Spinal cord (tissue), 10 donors: ENCODE data around the gene TYROBP. TPM values are rescaled to one million over a fixed set of nuclear protein-coding genes. Genes with fewer than 3 reads are reported as not detected.

Source experiments
- DNase-seq, 6 donors: peaks; one replicate each; pipeline versions ENCODE4 v3.0.0 to v3.0.0-alpha.2; 2013 to 2015; ENCODE audit warnings: low spot score in 6 of 6, low read depth in 4 of 6
- H3K27ac ChIP-seq: one replicate; pipeline ENCODE4 v1.5.1; 2013; ENCODE audit warnings: low read depth, low read length, control low read depth
- H3K27me3 ChIP-seq: one replicate; pipeline ENCODE4 v1.6.1; 2013; ENCODE audit warnings: low read length; ENCODE audit not compliant: control insufficient read depth, insufficient read depth
- H3K36me3 ChIP-seq: one replicate; pipeline ENCODE4 v1.6.1; 2013; ENCODE audit warnings: low read length; ENCODE audit not compliant: control insufficient read depth, insufficient read depth
- H3K4me1 ChIP-seq: one replicate; pipeline ENCODE4 v1.6.1; 2013; ENCODE audit warnings: low read length; ENCODE audit not compliant: control insufficient read depth, insufficient read depth
- H3K4me3 ChIP-seq: one replicate; pipeline ENCODE4 v1.5.1; 2013; ENCODE audit warnings: low read depth, low read length, control low read depth
- H3K9me3 ChIP-seq: one replicate; pipeline ENCODE4 v1.6.1; 2013; ENCODE audit warnings: low read length; ENCODE audit not compliant: control insufficient read depth, insufficient read depth
- WGBS: methylation state at CpG from one replicate; pipeline ENCODE4 v1.1.5; 2013; ENCODE audit warnings: missing lambda C conversion rate; ENCODE audit not compliant: insufficient coverage; 5-methylcytosine and 5-hydroxymethylcytosine counted together
- polyA plus RNA-seq, 2 donors: library from polyadenylated mRNA; unstranded; fragments of 120-200 nt; gene quantifications; one replicate each; pipeline ENCODE4 v1.2.1, GENCODE V29; 2013; ENCODE audit not compliant: insufficient read length in 2 of 2
- small RNA-seq: library from RNA; depleted of rRNA; stranded (forward); fragments of <200 nt; gene quantifications from one replicate; pipeline ENCODE3, GENCODE V24; 2014; ENCODE audit warnings: low replicate concordance
- total RNA-seq, 2 donors: library from RNA; depleted of rRNA in 1 of 2; stranded (reverse); fragments of 120-200 nt in 1 of 2; fragments of >200 nt in 1 of 2; gene quantifications; one replicate each; pipeline versions ENCODE4 v1.2.3 to v1.2.4, GENCODE V29; 2013 to 2014
- donor health status: healthy.

The TYROBP gene
- total and polyA plus RNA-seq, 4 donors = 14.1 to 34.1 (median 29.1) TPM

DNA sequence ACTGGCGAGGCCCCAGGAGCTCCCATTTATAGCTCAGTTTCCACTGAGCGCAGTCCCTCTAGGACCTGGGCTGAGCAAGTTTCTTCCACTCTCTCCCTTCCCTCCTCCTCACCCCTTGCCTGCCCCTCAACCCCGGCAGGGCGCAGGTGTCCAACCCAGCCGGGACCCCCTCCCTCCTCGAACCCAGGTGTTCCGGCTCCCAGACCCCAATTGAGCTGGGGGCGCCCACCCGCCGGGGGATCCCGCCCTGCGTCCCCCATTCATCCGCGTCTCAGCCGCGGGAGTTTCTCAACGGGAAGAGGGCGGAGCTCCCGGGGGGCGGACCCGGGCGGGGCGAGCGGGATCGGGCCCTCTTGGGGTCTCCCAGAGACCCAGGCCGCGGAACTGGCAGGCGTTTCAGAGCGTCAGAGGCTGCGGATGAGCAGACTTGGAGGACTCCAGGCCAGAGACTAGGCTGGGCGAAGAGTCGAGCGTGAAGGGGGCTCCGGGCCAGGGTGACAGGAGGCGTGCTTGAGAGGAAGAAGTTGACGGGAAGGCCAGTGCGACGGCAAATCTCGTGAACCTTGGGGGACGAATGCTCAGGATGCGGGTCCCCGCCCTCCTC is 51.4 kb downstream of the TYROBP start, which contains the start of gene KIRREL2:
Gene KIRREL2 (plus strand): TSS at position 366 of the 604 bp plus-strand sequence. CDS start 209 bp downstream, at position 575.
- peak within 1 kb of the TSS; percentile 54 for H3K4me3 ChIP-seq
- no peak within 1 kb of the TSS for H3K27ac ChIP-seq
- peak in 2 of 6 donors; percentile 74 to 78 for DNase-seq
- peaks cover 30% of the 10 kb centered on the region for H3K27me3 ChIP-seq
- H3K4me1 ChIP-seq = peaks cover 32% of the 10 kb centered on the region
- WGBS = 1% methylated on average over 41 of the region's 42 CpGs
- no peaks in the 10 kb centered on the region for H3K9me3 ChIP-seq
- peaks cover 17% of the 10 kb centered on the region for H3K36me3 ChIP-seq

Small RNAs within 50 kb of the gene (small RNA-seq; reads per million reads assigned to genes)
- gene AF038458.1 = not detected
- not detected for gene RN7SL402P

Other genes with a start within 250 kb of the TYROBP start
- not detected for gene UPK1A, start 241.8 kb downstream of the TYROBP start, total RNA-seq
- under 1 TPM in 1 of 2 donors, not detected in 1; 0.21 TPM for gene UPK1A, start 241.8 kb downstream of the TYROBP start, polyA plus RNA-seq
- not detected for gene ZBTB32, start 203.7 kb downstream of the TYROBP start, total RNA-seq
- gene ZBTB32, start 203.7 kb downstream of the TYROBP start, polyA plus RNA-seq = under 1 TPM; 0.14 to 0.68 TPM
- 10 to 100 TPM in 1 of 2 donors, 1 to 10 TPM in 1; 8.2 to 15.3 TPM for gene KMT2B, start 190.3 kb downstream of the TYROBP start, total RNA-seq
- gene KMT2B, start 190.3 kb downstream of the TYROBP start, polyA plus RNA-seq = 10 to 100 TPM; 41.6 to 42.2 TPM
- gene IGFLR1, start 165.8 kb downstream of the TYROBP start, total RNA-seq = 1 to 10 TPM; 3.1 to 3.5 TPM
- 10 to 100 TPM in 1 of 2 donors, 1 to 10 TPM in 1; 8.8 to 10.9 TPM for gene IGFLR1, start 165.8 kb downstream of the TYROBP start, polyA plus RNA-seq
- gene U2AF1L4, start 162.9 kb downstream of the TYROBP start, total RNA-seq = 10 to 100 TPM in 1 of 2 donors, 1 to 10 TPM in 1; 8.8 to 23.6 TPM
- gene U2AF1L4, start 162.9 kb downstream of the TYROBP start, polyA plus RNA-seq = 10 to 100 TPM; 25.9 to 37.7 TPM
- 100 to 1,000 TPM in 1 of 2 donors, 10 to 100 TPM in 1; 15.9 to 106 TPM for gene PSENEN, start 162.6 kb downstream of the TYROBP start, total RNA-seq
- 10 to 100 TPM; 80.1 to 81.8 TPM for gene PSENEN, start 162.6 kb downstream of the TYROBP start, polyA plus RNA-seq
- gene LIN37, start 159.7 kb downstream of the TYROBP start, total RNA-seq = 10 to 100 TPM in 1 of 2 donors, 1 to 10 TPM in 1; 5.1 to 15.7 TPM
- 10 to 100 TPM; 17.7 to 18.3 TPM for gene LIN37, start 159.7 kb downstream of the TYROBP start, polyA plus RNA-seq
- 1 to 10 TPM; 1.8 to 2.8 TPM for gene HSPB6, start 151.3 kb downstream of the TYROBP start, total RNA-seq
- gene HSPB6, start 151.3 kb downstream of the TYROBP start, polyA plus RNA-seq = 10 to 100 TPM; 25.7 to 26.9 TPM
- gene PROSER3, start 150.1 kb downstream of the TYROBP start, total RNA-seq = 1 to 10 TPM; 2.8 to 7.8 TPM
- 10 to 100 TPM; 15.2 to 27.7 TPM for gene PROSER3, start 150.1 kb downstream of the TYROBP start, polyA plus RNA-seq
- gene ARHGAP33, start 132.7 kb downstream of the TYROBP start, total RNA-seq = 10 to 100 TPM; 13.6 to 32.6 TPM
- gene ARHGAP33, start 132.7 kb downstream of the TYROBP start, polyA plus RNA-seq = 100 to 1,000 TPM; 152 to 183 TPM
- under 1 TPM in 1 of 2 donors, not detected in 1; 0.10 TPM for gene PRODH2, start 95.5 kb downstream of the TYROBP start, total RNA-seq
- under 1 TPM; 0.27 to 0.32 TPM for gene PRODH2, start 95.5 kb downstream of the TYROBP start, polyA plus RNA-seq
- gene NPHS1, start 55.8 kb downstream of the TYROBP start, total RNA-seq = under 1 TPM; 0.30 to 0.44 TPM
- gene NPHS1, start 55.8 kb downstream of the TYROBP start, polyA plus RNA-seq = 1 to 10 TPM; 1.9 to 2.1 TPM
- 1 to 10 TPM; 1.1 to 1.9 TPM for gene KIRREL2, start 51.4 kb downstream of the TYROBP start, total RNA-seq
- gene KIRREL2, start 51.4 kb downstream of the TYROBP start, polyA plus RNA-seq = 1 to 10 TPM; 2.8 to 3.5 TPM
- gene APLP1, start 39.7 kb downstream of the TYROBP start, total RNA-seq = 100 to 1,000 TPM; 205 to 237 TPM
- gene APLP1, start 39.7 kb downstream of the TYROBP start, polyA plus RNA-seq = 1,000 to 10,000 TPM; 1,021 to 1,097 TPM
- gene NFKBID, start 7.8 kb downstream of the TYROBP start, total RNA-seq = 1 to 10 TPM; 6.4 to 6.8 TPM
- 10 to 100 TPM in 1 of 2 donors, 1 to 10 TPM in 1; 4.9 to 10.6 TPM for gene NFKBID, start 7.8 kb downstream of the TYROBP start, polyA plus RNA-seq
- gene HCST, start 5.8 kb downstream of the TYROBP start, total RNA-seq = 1 to 10 TPM; 1.9 to 3.5 TPM
- gene HCST, start 5.8 kb downstream of the TYROBP start, polyA plus RNA-seq = 1 to 10 TPM; 3.7 to 4.0 TPM
- gene LRFN3, start 28.1 kb upstream of the TYROBP start, total RNA-seq = 1 to 10 TPM; 5.5 to 6.6 TPM
- 10 to 100 TPM; 45.0 to 47.8 TPM for gene LRFN3, start 28.1 kb upstream of the TYROBP start, polyA plus RNA-seq
- 10 to 100 TPM; 11.4 to 27.5 TPM for gene SDHAF1, start 86.9 kb upstream of the TYROBP start, total RNA-seq
- 10 to 100 TPM; 25.3 to 27.3 TPM for gene SDHAF1, start 86.9 kb upstream of the TYROBP start, polyA plus RNA-seq
- 1 to 10 TPM in 1 of 2 donors, under 1 TPM in 1; 0.79 to 1.4 TPM for gene SYNE4, start 100.5 kb upstream of the TYROBP start, total RNA-seq
- gene SYNE4, start 100.5 kb upstream of the TYROBP start, polyA plus RNA-seq = 1 to 10 TPM; 6.8 to 7.1 TPM
- gene ALKBH6, start 105.9 kb upstream of the TYROBP start, total RNA-seq = 10 to 100 TPM; 12.6 to 14.3 TPM
- gene ALKBH6, start 105.9 kb upstream of the TYROBP start, polyA plus RNA-seq = 10 to 100 TPM; 22.5 to 29.2 TPM
- 10 to 100 TPM; 25.2 to 53.4 TPM for gene CLIP3, start 124.6 kb upstream of the TYROBP start, total RNA-seq
- gene CLIP3, start 124.6 kb upstream of the TYROBP start, polyA plus RNA-seq = 100 to 1,000 TPM; 294 to 331 TPM
- gene THAP8, start 146.0 kb upstream of the TYROBP start, total RNA-seq = 1 to 10 TPM; 3.1 to 6.6 TPM
- 10 to 100 TPM; 16.9 to 17.1 TPM for gene THAP8, start 146.0 kb upstream of the TYROBP start, polyA plus RNA-seq
- gene WDR62, start 146.6 kb upstream of the TYROBP start, total RNA-seq = 1 to 10 TPM; 2.1 to 3.1 TPM
- 1 to 10 TPM; 4.8 to 6.6 TPM for gene WDR62, start 146.6 kb upstream of the TYROBP start, polyA plus RNA-seq
- gene OVOL3, start 202.8 kb upstream of the TYROBP start, total RNA-seq = not detected
- under 1 TPM in 1 of 2 donors, not detected in 1; 0.56 TPM for gene OVOL3, start 202.8 kb upstream of the TYROBP start, polyA plus RNA-seq
- gene POLR2I, start 206.6 kb upstream of the TYROBP start, total RNA-seq = 100 to 1,000 TPM in 1 of 2 donors, 10 to 100 TPM in 1; 68.3 to 130 TPM
- 100 to 1,000 TPM; 104 to 113 TPM for gene POLR2I, start 206.6 kb upstream of the TYROBP start, polyA plus RNA-seq
- 100 to 1,000 TPM; 184 to 278 TPM for gene TBCB, start 207.2 kb upstream of the TYROBP start, total RNA-seq
- gene TBCB, start 207.2 kb upstream of the TYROBP start, polyA plus RNA-seq = 100 to 1,000 TPM; 336 to 343 TPM
- gene CAPNS1, start 231.8 kb upstream of the TYROBP start, total RNA-seq = 100 to 1,000 TPM; 200 to 421 TPM
- gene CAPNS1, start 231.8 kb upstream of the TYROBP start, polyA plus RNA-seq = 100 to 1,000 TPM; 486 to 515 TPM
- 10 to 100 TPM in 1 of 2 donors, 1 to 10 TPM in 1; 5.8 to 20.5 TPM for gene COX7A1, start 244.2 kb upstream of the TYROBP start, total RNA-seq
- gene COX7A1, start 244.2 kb upstream of the TYROBP start, polyA plus RNA-seq = 10 to 100 TPM in 1 of 2 donors, 1 to 10 TPM in 1; 9.7 to 22.2 TPM